ENCODE results near the gene COPG1.

DNA sequence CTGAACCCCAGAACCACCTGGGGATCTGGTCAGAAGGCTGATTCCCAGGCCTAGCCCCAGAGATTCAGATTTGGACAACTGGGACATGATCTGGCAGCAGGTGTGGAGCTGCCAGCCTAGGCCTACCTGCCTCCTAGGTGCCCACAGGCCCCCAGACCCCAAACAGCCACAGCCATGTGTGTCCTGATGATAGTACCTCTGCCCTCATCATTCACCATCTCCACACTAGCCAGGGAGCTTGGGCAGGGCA is 63.9 kb downstream of the COPG1 start:
- TF ChIP-seq, protein P1, sequence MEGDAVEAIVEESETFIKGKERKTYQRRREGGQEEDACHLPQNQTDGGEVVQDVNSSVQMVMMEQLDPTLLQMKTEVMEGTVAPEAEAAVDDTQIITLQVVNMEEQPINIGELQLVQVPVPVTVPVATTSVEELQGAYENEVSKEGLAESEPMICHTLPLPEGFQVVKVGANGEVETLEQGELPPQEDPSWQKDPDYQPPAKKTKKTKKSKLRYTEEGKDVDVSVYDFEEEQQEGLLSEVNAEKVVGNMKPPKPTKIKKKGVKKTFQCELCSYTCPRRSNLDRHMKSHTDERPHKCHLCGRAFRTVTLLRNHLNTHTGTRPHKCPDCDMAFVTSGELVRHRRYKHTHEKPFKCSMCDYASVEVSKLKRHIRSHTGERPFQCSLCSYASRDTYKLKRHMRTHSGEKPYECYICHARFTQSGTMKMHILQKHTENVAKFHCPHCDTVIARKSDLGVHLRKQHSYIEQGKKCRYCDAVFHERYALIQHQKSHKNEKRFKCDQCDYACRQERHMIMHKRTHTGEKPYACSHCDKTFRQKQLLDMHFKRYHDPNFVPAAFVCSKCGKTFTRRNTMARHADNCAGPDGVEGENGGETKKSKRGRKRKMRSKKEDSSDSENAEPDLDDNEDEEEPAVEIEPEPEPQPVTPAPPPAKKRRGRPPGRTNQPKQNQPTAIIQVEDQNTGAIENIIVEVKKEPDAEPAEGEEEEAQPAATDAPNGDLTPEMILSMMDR (IDR thresholded peaks at IDR 0.05; ENCODE audit: low read depth, low read length), result no peak
- TF ChIP-seq MYC (IDR thresholded peaks at IDR 0.05; ENCODE audit: low read depth, low read length), result no peak

All from NB4 (cell line).